ENCODE results near the gene GMPPA.

Gene GMPPA

DNA sequence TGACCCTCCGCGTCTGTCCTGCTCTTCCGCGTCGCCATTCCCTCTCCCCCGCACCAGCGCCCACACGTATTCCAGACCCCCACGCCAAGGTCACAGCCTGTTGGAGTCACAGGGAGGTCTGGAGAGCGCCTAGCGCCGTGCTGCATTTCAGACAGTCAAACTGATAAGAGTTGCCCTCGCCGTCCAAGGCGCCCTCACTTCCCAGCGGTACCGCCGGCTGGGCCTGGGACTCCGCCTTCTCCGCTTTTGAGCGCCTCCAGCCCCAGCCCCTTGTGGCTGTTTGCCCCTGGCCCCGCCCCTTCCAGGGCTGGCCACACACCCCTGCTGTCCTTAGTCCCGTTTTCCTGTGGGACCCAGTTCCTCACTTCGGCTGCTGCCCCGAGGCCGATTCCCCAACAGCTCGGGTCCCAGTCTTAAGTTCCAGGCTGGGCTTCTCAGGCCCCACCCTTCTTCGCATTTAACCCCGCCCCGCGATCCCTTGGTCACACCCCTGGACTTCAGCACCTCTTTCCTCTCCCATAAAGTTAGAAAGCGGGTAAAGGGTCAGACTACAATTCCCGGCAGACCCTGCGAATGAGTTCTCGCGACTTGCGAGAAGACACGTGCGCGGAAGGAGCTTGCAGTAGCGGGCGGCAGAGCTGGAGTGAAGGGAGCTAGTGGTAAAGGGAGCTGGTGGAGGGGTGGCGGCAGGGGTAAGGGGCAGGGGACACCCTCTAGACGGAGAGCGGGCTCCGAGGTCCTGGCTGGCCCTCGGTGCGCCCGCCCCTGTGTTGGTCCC, at the start of gene GMPPA:
Gene GMPPA (plus strand): TSS at position 612 of the 778 bp plus-strand sequence. CDS start 1,085 bp downstream, outside the sequence.
- peak; percentile 94 for DNase-seq

DNA sequence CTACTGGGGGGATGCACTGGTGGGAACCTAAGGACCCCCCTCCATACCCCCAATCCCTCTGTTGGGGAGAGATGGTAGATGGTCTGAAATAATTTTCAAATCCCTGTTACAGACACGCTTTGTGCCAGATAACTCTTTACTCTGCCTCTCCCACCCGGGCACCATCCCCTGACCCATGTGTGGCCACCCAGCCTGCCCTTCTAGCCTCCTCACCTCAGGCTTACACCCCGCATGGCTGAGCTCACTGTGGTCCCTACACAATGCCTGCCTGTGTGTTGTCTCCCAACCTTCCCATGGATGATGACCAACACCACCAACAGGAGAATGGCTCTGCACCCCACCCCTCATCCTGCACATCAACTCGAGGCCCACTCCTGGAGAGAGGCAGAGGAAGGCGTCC, 49.1 kb upstream of the GMPPA start:
- DNase-seq = no peak

DNA sequence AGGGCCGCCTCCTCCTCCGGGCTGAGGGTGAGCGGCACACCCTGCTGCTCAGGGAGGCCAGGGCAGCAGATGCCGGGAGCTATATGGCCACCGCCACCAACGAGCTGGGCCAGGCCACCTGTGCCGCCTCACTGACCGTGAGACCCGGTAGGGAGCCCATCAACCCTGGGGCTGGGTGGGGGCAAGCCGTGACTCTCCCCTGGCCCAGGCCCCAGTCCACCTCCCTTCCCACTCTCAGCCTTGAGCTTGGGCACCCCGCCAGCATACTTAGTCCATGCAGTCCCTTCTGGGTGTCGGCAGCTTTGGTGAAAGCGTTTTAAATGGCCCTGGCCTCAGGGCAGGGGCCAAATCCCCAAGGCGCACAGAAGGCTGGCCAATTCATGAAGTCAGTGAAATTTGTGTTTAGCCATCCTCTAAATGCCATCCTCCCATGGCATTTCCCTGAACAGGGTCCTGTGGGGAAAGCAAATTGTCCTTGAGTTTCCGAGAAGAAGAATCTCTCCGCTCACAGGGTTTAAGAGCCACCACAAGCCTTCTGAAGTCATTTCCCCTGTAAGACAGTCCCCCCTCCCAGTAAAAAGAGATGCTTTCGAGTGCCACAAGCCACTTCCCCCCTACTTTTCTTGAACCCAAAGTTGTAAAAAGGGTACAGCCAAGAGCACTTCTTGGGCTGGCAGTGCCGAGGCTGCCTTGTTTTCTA, 46.9 kb upstream of the GMPPA start:
- no peak for DNase-seq

DNA sequence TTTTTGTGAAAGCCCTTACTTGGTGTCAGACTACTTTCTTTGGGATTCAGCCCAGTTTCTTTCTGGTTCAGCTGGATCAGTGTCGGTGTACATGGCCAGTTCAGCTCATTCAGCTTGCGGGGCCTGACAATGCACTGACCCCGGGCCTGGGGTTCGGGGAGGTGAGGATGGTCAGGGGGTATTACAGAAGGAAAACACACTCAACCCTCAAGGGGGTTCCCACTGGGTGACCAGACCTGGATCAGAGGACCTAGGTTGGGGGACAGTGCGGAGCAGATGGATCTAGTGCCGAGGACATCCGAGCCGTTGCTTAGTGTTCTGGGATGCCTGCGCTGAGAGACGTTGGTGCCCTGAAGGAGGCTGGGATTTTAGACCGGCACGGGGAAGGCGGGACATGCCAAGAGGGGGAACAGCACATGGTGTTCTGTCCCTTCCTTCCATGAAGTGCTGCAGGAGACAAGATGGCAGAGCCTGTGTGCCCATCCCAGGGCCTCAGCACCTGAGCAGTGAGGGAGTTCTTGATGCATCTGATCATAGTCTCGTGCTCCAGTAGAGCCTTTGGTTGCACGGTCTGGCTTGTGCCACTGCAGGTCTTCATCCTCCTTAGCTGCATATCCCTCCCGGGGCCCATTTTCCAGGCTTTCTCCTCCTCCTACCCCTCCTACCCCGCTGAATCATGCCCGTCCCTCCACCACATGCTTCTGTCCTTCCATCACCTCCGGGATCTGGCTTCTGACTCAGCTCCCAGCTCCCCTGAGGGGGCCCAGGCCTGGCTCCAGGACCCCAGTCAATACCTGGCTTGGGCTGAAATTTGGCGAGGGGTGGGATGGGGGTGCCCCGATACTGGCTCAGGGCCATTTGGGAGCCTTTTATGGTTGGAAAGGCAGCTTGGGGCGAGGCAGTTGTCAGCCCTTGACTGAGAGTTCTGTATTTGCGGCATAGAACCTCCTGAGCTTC, 46.1 kb upstream of the GMPPA start:
- no peak for DNase-seq

DNA sequence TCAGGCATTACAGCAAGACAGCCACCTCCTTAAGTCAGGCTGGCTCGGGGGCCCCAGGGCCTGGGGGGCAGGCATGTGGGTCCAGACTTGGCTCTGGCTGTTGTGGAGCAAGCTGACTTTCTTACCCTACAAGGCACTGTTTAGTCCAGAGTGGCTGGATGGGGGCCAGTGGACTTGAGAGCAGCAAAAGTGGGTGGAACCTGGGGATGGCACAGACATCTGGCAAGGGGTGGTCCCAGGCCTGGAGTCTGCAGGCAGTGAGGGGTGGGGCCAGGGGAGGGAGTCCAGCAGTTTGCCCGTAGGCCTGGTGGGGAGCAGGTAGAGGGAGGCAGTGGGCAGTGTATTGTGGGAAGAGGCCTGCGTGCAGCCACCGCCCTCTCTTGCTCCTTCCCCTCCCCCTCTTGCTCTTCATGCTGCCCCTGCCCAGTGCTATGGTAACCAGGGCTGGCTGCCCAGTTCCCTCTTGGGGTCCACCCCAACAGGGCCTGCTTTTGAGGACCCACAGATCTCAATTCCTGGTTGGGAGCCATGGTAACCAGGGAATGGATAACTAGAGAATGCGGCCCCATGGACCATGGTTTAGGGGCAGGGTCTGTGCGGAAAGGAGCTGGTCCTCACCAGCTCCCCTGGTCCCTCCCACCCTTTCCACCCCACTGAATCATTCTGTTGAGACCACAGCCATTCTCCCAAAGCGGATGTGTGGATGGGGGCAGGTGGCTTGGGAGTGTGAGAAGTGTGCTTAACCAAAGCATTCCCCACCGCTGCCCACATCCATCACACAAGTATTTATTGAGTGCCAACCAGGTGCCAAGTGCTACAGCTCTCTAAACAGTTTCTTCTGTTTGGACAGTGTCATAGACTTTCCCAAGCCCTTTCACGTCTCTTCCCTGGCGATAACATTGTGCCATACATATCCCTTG, 44.8 kb upstream of the GMPPA start:
- DNase-seq = no peak

DNA sequence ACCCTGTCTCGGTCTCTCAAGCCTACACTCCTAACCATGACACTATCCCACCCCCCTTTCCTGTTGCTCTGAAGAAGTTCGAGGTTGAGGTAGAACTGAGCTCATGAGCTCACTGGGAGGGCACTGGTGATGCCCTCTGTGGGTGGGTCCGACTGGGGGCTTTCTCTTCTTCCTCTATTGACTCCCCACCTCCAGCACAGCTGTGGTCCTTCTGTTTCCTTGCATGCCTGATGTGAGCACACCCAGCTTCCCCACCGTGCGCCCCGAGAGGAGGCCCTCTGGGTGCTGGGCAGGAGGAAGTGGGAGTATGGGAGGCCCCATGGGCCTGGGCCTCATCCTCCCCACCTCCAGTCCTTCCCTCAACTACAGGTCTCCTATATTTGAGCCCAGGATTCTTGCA, 43.1 kb upstream of the GMPPA start:
- DNase-seq = no peak

DNA sequence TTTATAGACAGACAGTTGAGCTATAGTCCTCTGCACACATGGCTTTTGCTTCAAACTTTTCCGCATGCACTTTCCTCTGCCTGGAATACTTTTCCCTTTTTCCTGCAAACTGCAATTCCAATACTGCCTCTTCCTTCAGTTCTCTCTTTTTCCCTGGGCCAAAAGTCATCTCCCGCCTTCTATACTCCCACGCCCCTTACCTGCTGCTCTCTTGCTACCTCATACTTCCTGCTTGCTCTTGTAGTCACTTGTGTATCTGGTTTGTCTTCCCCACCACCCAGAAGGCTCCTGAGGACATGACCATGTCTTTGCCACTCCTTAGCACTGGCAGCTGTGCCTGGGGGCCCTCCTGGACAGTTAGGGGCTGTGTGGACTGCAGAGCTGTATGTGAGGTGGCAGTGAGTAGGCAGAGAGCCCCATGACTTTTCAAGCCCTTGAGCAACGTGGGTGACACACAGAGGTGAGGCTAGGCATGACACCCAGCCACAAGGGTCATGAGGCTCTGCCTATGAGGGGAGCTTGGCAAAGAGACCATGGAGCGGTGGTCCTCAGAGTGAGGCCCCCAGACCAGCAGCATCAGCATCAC, 40.8 kb upstream of the GMPPA start:
- DNase-seq = peak; percentile 20

DNA sequence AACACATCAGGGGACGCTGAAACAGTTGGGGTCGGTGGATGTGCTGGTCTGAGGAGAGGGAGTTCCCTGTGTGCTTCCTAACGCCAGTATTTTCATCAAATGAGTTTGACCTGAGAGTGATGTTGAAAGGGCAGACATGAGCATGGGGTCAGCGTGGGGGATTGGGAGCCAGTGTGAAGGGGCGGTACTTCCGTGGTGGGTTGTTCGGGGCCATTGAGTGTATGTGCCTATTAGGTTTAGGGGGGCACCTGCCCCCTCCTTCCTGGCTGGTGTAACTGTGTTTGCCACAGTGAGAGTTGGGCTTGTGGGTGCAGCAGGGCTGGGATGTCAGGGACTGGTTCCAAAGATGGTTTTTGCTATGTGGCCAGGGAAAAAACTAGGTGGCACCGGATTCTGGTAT, 39.7 kb upstream of the GMPPA start:
- DNase-seq = no peak

DNA sequence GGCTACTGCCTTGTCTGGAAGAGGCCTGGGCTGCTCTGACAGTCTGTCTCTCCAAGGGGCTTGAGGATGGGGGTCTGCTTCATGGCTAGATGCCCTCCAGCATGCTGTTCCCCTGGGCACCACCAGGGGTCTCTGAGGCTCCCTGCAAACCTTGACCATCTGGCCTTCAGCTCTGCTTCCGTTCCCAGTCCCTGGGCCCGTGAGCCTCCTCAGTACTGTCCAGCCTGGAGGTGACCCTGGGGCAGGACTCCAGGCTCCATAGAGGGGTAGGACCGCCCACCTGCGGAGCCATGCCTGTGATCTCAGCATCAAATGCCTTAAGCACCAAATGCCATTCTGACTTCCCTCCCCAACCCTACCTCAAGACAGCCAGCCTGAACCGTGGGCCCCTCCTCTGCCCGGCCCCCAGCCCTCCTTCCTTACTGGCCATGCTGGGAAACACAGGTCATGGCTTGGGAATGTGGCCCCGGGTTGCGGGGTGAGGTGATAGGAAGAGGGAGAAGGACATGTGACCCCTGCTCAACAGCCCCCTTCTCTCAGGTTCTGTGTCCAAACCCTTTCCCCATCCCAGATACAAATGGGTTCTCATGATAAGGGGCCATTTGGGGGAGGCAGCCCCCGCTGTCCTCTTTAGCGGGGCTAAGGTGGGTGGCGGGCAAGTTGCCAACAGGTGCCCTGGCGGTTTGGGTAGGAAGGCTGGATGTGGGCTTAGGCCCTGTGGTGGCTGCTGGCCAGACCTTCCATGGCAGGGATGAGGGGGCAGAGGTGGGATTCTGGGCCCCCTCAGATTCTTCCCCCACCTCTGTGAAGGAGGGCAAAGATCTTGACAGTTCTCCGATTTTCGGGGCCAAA, 39.0 kb upstream of the GMPPA start:
- DNase-seq = peak; percentile 57

DNA sequence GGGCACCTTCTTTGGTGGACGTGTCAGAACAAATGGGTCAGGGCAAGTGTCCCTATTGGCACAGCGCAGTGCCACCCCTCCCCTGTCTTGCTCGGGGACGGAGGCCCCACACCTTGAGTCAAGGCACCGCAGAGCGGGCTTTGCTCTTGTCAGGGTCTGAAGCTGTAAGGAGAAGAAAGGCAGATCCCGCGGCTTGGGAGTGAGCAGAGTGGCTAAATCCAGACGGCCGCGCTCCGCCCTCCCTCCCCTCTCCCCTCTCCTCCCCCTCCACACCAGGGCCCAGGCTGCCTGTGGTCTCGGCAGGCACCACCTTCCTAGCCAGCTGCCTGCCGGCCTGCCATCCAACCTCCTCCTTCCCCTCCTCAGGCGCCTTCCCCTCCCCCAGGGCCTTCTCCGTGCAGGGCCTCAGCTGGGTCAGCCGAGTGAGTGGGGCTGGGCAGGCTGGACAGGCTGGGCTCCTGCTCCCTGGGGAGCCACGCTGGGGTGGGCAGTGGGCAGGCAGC, 38.2 kb upstream of the GMPPA start:
- no peak for DNase-seq

DNA sequence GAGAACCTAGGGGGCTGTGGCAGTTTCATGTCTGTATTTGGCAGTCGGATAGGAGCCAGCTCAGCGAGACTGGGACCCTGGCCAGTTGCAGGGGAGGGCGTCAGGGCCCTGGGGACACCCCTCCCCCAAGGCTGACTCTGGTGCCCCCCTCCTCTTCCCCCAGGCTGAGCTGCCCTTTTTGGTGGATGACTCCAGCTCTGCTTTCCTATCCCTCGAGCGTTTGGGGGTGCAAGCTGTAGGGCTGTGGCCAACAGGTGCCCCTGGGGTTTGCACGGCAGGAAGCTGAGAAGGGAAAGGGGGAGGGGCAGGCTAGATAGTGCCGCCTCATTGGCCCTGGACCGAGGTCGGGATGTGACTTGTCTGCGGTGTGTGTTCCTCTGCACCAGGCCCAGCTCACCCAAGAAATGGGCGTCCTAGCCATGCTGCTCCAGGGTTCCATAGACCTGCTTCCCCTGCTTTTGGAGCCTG, 37.6 kb upstream of the GMPPA start:
- no peak for DNase-seq

DNA sequence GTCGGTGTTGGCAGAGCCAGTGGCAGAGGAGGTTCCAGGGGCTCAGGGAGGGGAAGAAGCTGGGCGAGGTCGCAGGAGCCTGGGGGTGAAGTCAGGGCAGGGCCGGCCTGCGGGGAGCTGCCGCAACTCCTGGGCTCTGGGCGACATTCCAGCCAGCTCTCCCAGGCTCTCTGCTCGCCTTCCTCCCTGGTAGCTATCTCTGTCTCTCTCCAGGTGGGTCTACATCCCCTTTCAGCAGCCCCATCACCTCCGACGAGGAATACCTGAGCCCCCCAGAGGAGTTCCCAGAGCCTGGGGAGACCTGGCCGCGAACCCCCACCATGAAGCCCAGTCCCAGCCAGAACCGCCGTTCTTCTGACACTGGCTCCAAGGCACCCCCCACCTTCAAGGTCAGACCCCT, 37.0 kb upstream of the GMPPA start:
- DNase-seq = no peak

DNA sequence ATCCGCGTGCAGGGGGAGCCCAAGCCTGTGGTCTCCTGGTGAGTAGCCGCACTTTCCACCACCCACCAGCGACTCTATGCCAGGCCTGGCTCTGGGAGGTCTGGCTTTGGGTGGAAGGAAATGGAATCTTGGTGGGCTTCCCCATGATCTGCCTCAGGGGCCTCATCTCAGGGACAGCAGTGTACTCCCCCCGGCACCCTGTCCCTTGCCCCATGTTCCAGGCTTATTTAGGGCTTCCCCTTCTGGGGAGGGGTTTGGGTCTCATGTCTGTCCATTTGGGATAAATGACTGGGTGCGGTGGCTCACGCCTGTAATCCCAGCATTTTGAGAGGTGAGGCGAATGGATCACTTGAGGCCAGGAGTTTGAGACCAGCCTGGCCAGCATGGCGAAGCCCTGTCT, 36.3 kb upstream of the GMPPA start:
- DNase-seq = no peak

DNA sequence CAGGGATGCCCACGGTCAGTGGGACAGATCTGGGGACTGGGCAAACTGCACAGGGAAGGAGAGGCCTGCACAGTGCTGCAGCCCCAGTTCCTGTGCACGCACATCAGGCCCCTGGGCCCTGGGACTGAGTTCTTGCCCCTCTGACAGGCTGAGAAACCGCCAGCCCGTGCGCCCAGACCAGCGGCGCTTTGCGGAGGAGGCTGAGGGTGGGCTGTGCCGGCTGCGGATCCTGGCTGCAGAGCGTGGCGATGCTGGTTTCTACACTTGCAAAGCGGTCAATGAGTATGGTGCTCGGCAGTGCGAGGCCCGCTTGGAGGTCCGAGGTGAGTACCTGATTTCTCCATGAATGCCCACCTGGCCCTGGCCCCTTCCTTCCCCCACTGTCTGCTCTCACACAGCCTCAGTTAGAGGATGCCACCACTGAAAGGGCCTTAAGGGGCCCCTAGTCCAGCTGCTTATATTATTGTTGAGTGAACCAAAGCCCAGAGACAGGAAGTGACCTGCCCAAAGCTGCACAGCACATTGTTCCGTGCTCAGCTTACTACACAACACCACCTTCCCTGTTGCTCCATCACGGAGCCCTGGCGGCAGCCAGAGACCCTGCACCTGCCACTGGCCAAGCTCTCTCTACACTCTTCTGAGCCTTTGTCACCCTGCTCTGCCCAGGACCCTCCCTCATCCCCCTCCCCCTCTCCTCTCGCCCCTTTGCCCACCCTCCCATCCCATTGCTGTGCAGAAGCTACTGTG, 34.2 kb upstream of the GMPPA start:
- DNase-seq = no peak

DNA sequence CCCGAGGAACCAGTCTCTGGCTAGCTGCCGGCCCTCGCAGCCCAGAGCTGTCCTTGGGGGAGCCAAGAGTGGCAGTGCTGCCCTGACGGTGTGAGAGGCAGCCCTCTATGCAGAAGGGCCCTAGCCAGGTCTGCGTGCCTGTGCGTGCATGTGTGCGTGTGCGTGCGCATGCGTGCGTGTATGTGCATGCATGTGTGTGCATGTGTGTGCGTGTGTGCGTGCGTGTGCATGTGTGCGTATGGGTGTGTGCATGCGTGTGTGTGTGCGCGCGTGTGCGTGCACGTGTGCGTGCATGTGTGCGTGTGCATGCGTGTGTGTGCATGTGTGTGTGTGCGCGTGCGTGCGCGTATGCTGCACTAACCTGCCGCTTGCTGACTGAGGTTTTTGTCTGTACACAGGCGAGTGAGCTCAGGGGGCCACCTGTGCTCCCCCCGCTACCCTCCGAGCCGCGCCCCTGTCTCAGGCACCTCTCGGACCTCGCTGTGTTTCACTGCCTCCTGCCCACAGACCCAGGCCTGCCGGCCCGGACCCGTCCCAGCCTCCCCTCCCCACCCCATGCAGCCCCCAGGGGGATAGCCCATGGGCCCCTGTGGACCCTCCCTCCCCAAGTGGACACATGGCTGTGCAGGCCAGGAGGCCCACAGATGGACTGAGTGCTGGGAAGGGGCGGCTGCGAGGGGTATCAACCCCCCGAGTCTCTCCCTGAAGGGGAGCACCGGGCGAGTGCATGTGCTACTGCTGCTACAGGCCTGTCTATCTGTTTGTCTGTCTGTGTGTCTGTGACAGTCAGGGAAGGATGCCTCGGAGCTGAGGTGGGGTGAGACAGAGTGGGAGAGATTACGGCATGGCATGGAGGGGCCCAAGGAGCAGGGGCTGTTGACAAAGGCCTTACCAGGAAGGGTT, 32.8 kb upstream of the GMPPA start:
- no peak for DNase-seq

DNA sequence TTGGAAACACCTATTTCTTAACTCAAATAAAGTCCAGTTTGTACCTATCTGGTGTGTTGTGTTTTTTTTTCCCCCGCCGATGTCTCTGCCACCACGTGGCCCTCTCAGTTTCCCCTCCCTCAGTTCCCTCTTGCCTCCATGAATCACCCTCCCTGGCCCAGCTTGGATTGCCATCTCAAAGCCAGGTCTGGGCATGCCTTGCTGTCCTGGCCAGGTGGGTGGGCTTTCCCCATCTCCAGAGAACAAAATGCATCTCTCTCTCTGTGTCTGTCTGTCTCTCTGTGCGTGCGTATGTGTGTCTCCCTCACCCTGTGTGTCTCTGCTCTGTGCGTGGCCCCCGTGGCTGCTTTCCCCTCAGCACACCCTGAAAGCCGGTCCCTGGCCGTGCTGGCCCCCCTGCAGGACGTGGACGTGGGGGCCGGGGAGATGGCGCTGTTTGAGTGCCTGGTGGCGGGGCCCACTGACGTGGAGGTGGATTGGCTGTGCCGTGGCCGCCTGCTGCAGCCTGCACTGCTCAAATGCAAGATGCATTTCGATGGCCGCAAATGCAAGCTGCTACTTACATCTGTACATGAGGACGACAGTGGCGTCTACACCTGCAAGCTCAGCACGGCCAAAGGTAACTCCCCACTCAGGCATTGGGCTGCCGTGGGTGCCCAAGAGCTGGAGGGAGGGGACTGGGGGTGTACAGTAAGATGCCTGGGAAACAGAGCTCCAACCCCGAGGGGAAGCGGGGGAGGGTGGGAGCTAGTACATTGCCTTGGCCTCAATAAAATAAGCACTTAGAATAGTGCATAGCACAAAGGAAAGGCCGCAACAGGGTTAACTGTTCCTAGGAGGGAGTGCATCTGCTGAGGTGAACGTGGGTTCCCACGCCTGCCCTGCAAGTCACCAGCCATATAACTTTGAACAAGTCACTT, 31.6 kb upstream of the GMPPA start:
- no peak for DNase-seq

DNA sequence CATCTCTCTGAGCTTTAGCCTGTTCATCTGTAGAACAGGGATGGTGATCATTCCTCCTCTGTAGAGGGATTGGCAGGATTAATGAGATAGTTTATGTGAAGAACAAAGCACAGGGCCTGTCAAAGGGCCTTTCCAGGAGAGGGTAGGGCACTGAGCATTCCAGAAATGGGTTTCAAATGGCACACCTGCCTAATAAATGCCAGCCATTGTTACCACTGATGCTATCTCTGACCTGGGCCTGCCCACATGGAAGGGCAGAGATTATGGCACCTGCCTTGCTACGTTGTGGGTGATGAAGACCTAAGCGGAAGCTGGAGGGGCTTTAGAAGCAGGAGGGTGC, 31.0 kb upstream of the GMPPA start:
- no peak for DNase-seq
